22Rv1 (cell line): ENCODE results near the gene PI4K2A.

Experiments
- ZFX ChIP-seq: fragments of 450-650 bp; IDR thresholded peaks from 2 replicates; pipeline ENCODE4 v1.6.1; 2017; ENCODE audit warnings: antibody characterized with exemption, borderline replicate concordance
- TF ChIP-seq, protein P1 (sequence below): fragments of 450-650 bp; IDR thresholded peaks from 2 replicates; pipeline ENCODE4 v1.5.1; 2017; ENCODE audit warnings: mild to moderate bottlenecking

DNA sequence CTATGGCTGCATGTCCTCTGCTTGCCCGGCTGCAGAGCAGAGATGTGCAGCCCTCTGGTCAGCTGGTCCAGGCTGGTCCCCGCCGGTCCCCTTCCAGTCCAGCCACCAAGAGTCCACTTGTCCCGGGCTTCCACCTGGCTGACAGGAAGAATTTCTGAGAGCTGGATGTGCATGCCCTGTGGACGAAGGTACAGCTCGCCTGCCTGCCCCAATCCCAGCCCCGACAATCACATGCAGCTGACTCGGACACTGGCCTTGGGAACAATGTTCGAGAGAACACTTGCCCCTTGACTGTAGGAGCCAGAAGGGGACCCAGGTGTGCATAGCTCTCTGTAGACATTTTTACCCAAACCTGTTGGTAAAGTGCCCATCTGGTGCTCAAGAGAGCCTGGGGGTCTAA is 34.8 kb downstream of the PI4K2A start:
- TF ChIP-seq, protein P1, sequence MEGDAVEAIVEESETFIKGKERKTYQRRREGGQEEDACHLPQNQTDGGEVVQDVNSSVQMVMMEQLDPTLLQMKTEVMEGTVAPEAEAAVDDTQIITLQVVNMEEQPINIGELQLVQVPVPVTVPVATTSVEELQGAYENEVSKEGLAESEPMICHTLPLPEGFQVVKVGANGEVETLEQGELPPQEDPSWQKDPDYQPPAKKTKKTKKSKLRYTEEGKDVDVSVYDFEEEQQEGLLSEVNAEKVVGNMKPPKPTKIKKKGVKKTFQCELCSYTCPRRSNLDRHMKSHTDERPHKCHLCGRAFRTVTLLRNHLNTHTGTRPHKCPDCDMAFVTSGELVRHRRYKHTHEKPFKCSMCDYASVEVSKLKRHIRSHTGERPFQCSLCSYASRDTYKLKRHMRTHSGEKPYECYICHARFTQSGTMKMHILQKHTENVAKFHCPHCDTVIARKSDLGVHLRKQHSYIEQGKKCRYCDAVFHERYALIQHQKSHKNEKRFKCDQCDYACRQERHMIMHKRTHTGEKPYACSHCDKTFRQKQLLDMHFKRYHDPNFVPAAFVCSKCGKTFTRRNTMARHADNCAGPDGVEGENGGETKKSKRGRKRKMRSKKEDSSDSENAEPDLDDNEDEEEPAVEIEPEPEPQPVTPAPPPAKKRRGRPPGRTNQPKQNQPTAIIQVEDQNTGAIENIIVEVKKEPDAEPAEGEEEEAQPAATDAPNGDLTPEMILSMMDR, result no peak
- TF ChIP-seq ZFX, result no peak
